MM.1S (cell line): ENCODE data around the gene POLR2E.

Experiments
- DNase-seq: peaks from one replicate; pipeline ENCODE4 v3.0.0-alpha.2; 2015
- H2AFZ ChIP-seq: fragments of 300-600 bp; sonication (generic); 2 replicates; pipeline ENCODE4 v1.6.0; 2016; ENCODE audit warnings: antibody characterized with exemption, low read length
- H3F3A ChIP-seq: fragments of 300-600 bp; sonication (generic); 2 replicates; pipeline ENCODE4 v1.6.1; 2016; ENCODE audit warnings: mild to moderate bottlenecking, antibody characterized with exemption, low read length, moderate library complexity, mixed read lengths; ENCODE audit not compliant: insufficient read depth
- H3K27ac ChIP-seq: fragments of 300-600 bp; sonication (generic); 2 replicates; pipeline ENCODE4 v1.5.1; 2016; ENCODE audit warnings: mild to moderate bottlenecking, low read length
- H3K27me3 ChIP-seq: fragments of 300-600 bp; sonication (generic); replicated peaks from 2 replicates; pipeline ENCODE4 v1.6.0; 2016; ENCODE audit warnings: low read length; ENCODE audit not compliant: insufficient read depth
- H3K36me3 ChIP-seq: fragments of 300-600 bp; sonication (generic); replicated peaks from 2 replicates; pipeline ENCODE4 v1.6.1; 2016; ENCODE audit warnings: mild to moderate bottlenecking, low read length, mixed read lengths; ENCODE audit not compliant: insufficient read depth
- H3K4me1 ChIP-seq: fragments of 300-600 bp; sonication (generic); 2 replicates; pipeline ENCODE4 v1.6.1; 2016; ENCODE audit warnings: low read length, mixed read lengths
- H3K4me2 ChIP-seq: fragments of 300-600 bp; sonication (generic); 2 replicates; pipeline ENCODE4 v1.6.0; 2016; ENCODE audit warnings: low read depth, low read length
- H3K4me3 ChIP-seq: fragments of 300-600 bp; sonication (generic); 2 replicates; pipeline ENCODE4 v1.5.1; 2016; ENCODE audit warnings: low read length, mixed read lengths
- H3K79me2 ChIP-seq: fragments of 300-600 bp; sonication (generic); 2 replicates; pipeline ENCODE4 v1.6.1; 2016; ENCODE audit warnings: mixed run types, low read length, mixed read lengths
- H3K9ac ChIP-seq: fragments of 300-600 bp; sonication (generic); 2 replicates; pipeline ENCODE4 v1.6.1; 2016; ENCODE audit warnings: low read length, mixed read lengths
- H3K9me2 ChIP-seq: fragments of 300-600 bp; sonication (generic); replicated peaks from 2 replicates; pipeline ENCODE4 v1.6.1; 2016; ENCODE audit warnings: mild to moderate bottlenecking, low read length, mixed read lengths; ENCODE audit not compliant: insufficient read depth
- H3K9me3 ChIP-seq: fragments of 300-600 bp; sonication (generic); replicated peaks from 2 replicates; pipeline ENCODE4 v1.6.1; 2016; ENCODE audit warnings: mild to moderate bottlenecking, low read length, mixed read lengths; ENCODE audit not compliant: insufficient read depth
- H4K20me1 ChIP-seq: fragments of 300-600 bp; sonication (generic); 2 replicates; pipeline ENCODE4 v1.6.1; 2016; ENCODE audit warnings: mild to moderate bottlenecking, low read length, moderate library complexity, mixed read lengths; ENCODE audit not compliant: insufficient read depth
- EZH2 ChIP-seq: fragments of 300-600 bp; sonication (generic); optimal IDR thresholded peaks from 2 replicates; pipeline ENCODE3; 2017; ENCODE audit warnings: low read depth, mild to moderate bottlenecking, antibody characterized with exemption, low read length, mixed read lengths
- EZH2phosphoT487 ChIP-seq: fragments of 300-600 bp; sonication (generic); IDR thresholded peaks from 2 replicates; pipeline ENCODE4 v1.6.1; 2018; ENCODE audit warnings: antibody characterized with exemption, low read length
- TF ChIP-seq, protein P1 (sequence below): fragments of 300-600 bp; sonication (generic); IDR thresholded peaks from 2 replicates; pipeline ENCODE4 v1.5.1; 2016; ENCODE audit warnings: antibody characterized with exemption, low read length, mixed read lengths

POLR2E gene

DNA sequence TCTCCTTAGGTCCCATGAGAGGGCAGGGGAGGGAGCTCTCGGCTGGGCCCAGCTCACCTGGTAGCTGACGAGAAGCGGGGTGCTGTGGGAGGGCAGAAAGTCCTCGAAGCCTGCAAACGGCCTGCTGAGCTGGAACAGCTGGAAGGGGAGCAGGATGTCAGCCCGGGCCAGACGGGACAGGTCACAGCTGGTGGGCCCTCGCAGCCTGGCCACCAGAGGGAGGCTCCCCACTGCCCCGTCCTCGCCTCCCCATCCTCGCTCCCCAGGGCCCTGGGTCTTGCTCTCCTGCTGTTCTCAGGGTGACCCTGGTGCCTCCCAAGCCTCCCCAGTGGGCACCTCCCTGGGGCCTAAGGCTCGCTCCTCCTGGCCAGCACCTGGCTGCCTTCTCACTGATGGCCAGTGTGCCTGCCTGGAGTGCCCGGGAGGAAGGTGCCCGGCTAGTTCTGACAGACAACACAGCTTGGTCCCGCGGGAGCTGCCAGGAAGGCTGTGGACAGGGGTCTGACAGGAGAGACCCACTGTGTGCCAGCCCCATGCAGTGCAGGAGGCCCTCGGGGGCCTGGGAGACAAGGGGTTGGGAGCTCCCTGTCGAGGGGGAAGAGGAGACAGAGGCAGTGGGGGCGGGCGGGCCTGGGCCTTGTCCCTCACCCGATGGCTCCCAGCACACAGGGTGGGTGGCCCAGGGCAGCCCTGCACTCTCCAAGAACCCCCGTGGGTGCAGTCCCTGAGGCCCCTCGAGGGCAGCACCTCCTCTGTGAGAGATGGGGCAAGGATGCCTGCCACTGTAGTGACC, 28.9 kb upstream of the POLR2E start:
- no peak overlapping the region for H3K4me2 ChIP-seq
- no peaks in the 10 kb centered on the region for H4K20me1 ChIP-seq
- DNase-seq: no peak
- H3K9me2 ChIP-seq: no peaks in the 10 kb centered on the region
- H3F3A ChIP-seq: no peaks in the 10 kb centered on the region
- peaks cover 30% of the 10 kb centered on the region for H3K79me2 ChIP-seq
- no peaks in the 10 kb centered on the region for H3K9me3 ChIP-seq
- no peak overlapping the region for H3K27ac ChIP-seq
- H3K9ac ChIP-seq: no peak overlapping the region
- no peak for TF ChIP-seq EZH2
- TF ChIP-seq, protein P1, sequence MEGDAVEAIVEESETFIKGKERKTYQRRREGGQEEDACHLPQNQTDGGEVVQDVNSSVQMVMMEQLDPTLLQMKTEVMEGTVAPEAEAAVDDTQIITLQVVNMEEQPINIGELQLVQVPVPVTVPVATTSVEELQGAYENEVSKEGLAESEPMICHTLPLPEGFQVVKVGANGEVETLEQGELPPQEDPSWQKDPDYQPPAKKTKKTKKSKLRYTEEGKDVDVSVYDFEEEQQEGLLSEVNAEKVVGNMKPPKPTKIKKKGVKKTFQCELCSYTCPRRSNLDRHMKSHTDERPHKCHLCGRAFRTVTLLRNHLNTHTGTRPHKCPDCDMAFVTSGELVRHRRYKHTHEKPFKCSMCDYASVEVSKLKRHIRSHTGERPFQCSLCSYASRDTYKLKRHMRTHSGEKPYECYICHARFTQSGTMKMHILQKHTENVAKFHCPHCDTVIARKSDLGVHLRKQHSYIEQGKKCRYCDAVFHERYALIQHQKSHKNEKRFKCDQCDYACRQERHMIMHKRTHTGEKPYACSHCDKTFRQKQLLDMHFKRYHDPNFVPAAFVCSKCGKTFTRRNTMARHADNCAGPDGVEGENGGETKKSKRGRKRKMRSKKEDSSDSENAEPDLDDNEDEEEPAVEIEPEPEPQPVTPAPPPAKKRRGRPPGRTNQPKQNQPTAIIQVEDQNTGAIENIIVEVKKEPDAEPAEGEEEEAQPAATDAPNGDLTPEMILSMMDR: no peak
- no peak for TF ChIP-seq EZH2phosphoT487
- no peaks in the 10 kb centered on the region for H3K27me3 ChIP-seq
- no peaks in the 10 kb centered on the region for H3K4me1 ChIP-seq
- no peak overlapping the region for H2AFZ ChIP-seq
- H3K4me3 ChIP-seq: no peak overlapping the region
- peaks cover 12% of the 10 kb centered on the region for H3K36me3 ChIP-seq

DNA sequence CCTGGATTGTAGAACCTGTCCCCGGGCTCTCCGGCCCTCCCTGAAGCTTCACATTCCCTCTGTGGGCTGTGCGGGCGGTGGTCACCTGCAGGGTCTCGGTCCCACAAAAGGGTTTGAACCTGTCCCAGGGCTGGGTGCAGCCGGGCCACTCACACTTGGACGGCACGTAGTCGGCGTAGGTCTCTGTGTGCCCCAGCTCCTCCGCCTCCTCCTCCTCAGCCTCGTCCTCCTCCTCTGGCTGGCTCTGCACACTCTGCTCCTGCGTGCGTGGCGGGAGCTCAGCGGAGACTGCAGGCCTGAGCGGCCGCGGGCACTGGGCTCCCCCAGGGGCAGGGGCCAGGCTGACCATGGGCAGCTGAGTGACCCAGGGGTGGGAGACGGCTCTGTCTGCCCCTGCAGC, 28.2 kb upstream of the POLR2E start:
- Histone ChIP-seq H4K20me1 (no peaks in the 10 kb centered on the region), H2AFZ (no peak overlapping the region), H3K27me3 (no peaks in the 10 kb centered on the region), H3K27ac (no peak overlapping the region), H3K4me2 (no peak overlapping the region), H3K36me3 (peaks cover 12% of the 10 kb centered on the region), H3K9me3 (no peaks in the 10 kb centered on the region), H3K9ac (no peak overlapping the region), H3K79me2 (peaks cover 30% of the 10 kb centered on the region), H3F3A (no peaks in the 10 kb centered on the region), H3K4me3 (no peak overlapping the region), H3K9me2 (no peaks in the 10 kb centered on the region), H3K4me1 (no peaks in the 10 kb centered on the region)
- TF ChIP-seq EZH2phosphoT487 (no peak), EZH2 (no peak)
- TF ChIP-seq, protein P1: no peak
- DNase-seq: no peak

DNA sequence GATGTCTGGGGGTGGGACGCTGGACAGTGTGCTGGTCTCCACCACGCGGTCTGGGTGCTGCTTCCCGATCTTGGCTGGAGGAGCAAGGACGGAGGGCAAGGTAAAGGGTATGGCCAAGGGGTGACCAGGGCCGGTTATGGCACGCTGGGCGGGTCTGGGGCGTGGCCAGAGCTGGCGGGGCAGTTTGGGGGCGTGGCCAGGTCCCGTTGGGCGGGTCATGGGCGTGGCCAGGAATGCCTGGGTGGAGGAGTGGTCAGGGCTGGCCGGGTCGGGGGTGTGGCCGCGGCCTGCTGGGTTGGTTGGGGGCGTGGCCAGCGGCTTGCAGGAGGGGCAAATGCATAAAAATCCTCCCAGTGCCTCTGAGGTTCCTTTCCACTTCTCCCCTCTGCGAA, 27.8 kb upstream of the POLR2E start:
- Histone ChIP-seq H3K4me2 (no peak overlapping the region), H3K9me3 (no peaks in the 10 kb centered on the region), H3K9me2 (no peaks in the 10 kb centered on the region), H3F3A (no peaks in the 10 kb centered on the region), H3K27me3 (no peaks in the 10 kb centered on the region), H3K27ac (no peak overlapping the region), H3K4me3 (no peak overlapping the region), H4K20me1 (no peaks in the 10 kb centered on the region), H3K79me2 (peaks cover 27% of the 10 kb centered on the region), H3K4me1 (no peaks in the 10 kb centered on the region), H3K9ac (no peak overlapping the region), H3K36me3 (peaks cover 12% of the 10 kb centered on the region), H2AFZ (no peak overlapping the region)
- no peak for DNase-seq
- no peak for TF ChIP-seq EZH2
- TF ChIP-seq, protein P1: no peak
- TF ChIP-seq EZH2phosphoT487: no peak
